Sigmoid colon (tissue), 7 donors: Measurements from ENCODE around the gene CHST1. TPM values are rescaled to one million over a fixed set of nuclear protein-coding genes. Genes with fewer than 3 reads are reported as not detected.

Experiments used
- DNase-seq: peaks from one replicate; pipeline ENCODE4 v3.0.0-alpha.2; 2019
- H3K27ac ChIP-seq, 4 donors: fragments of 200-600 bp; sonication (generic); one replicate each; pipeline ENCODE4 v1.5.1; 2016 to 2019; ENCODE audit warnings: mild to moderate bottlenecking in 1 of 4
- H3K27me3 ChIP-seq, 3 donors: fragments of 200-600 bp; sonication (generic); one replicate each; pipeline ENCODE4 v1.5.1; 2019; ENCODE audit warnings: mild to moderate bottlenecking in 1 of 3
- H3K36me3 ChIP-seq, 4 donors: fragments of 200-600 bp; sonication (generic); one replicate each; pipeline ENCODE4 v1.5.1; 2016 to 2019
- H3K4me1 ChIP-seq, 4 donors: fragments of 200-600 bp; sonication (generic); one replicate each; pipeline ENCODE4 v1.5.1; 2017 to 2019
- H3K4me3 ChIP-seq, 4 donors: fragments of 200-600 bp; sonication (generic); one replicate each; pipeline ENCODE4 v1.5.1; 2017 to 2019; ENCODE audit warnings: mild to moderate bottlenecking in 2 of 4, moderate library complexity in 1 of 4
- H3K9me3 ChIP-seq, 4 donors: fragments of 200-600 bp in 3 of 4; sonication (generic) in 3 of 4; one replicate each; pipeline versions ENCODE4 v1.5.1 to v1.6.1; 2013 to 2019
- EP300 ChIP-seq, 4 donors: sonication (generic); formaldehyde crosslinking; IDR thresholded peaks; one replicate each; pipeline ENCODE4 v1.6.1; 2017; ENCODE audit warnings: antibody characterized with exemption in 4 of 4
- POLR2A ChIP-seq, 2 donors: fragments of 450-650 bp; IDR thresholded peaks; one replicate each; pipeline ENCODE4 v1.6.1; 2016; ENCODE audit warnings: antibody characterized with exemption in 2 of 2, mild to moderate bottlenecking in 2 of 2, moderate library complexity in 2 of 2
- POLR2AphosphoS5 ChIP-seq, 4 donors: sonication (generic); formaldehyde crosslinking; IDR thresholded peaks; one replicate each; pipeline ENCODE4 v1.6.1; 2017; ENCODE audit warnings: antibody characterized with exemption in 4 of 4
- WGBS, 2 donors: extraction: QIAGEN DNeasy Blood & Tissue Kit; methylation state at CpG; one replicate each; pipeline ENCODE4 v1.1.7; 2013; 5-methylcytosine and 5-hydroxymethylcytosine counted together
- intact Hi-C: fragments of 100-400 bp; cut with DNase I; formaldehyde crosslinking; loops from one replicate; pipeline ENCODE4 v1.15.1; 2023
- polyA plus RNA-seq, 3 donors: library from polyadenylated mRNA; stranded (reverse); fragments of 200-250 nt; gene quantifications; one replicate each; pipeline ENCODE4 v1.2.3, GENCODE V29; 2013
- total RNA-seq, 4 donors: library from RNA; depleted of rRNA; stranded (reverse); fragments of >200 nt; gene quantifications; one replicate each; pipeline ENCODE4 v1.1.0, GENCODE V29; 2016
- TF ChIP-seq, protein P1 (sequence below), 4 experiments: fragments of 450-650 bp in 3 of 4; fragments of 200-600 bp in 1 of 4; IDR thresholded peaks; one replicate each; pipeline ENCODE4 v1.5.1; 2016 to 2019; ENCODE audit warnings: antibody characterized with exemption in 4 of 4, mild to moderate bottlenecking in 3 of 4, moderate library complexity in 2 of 4
- donor health status: healthy with polysubstance abuse.
- donor health status: Bipolar disorder and iron deficiency.
- donor health status: healthy.

The CHST1 gene
- total and polyA plus RNA-seq, 7 donors: 0.23 to 1.5 (median 1.2) TPM

DNA sequence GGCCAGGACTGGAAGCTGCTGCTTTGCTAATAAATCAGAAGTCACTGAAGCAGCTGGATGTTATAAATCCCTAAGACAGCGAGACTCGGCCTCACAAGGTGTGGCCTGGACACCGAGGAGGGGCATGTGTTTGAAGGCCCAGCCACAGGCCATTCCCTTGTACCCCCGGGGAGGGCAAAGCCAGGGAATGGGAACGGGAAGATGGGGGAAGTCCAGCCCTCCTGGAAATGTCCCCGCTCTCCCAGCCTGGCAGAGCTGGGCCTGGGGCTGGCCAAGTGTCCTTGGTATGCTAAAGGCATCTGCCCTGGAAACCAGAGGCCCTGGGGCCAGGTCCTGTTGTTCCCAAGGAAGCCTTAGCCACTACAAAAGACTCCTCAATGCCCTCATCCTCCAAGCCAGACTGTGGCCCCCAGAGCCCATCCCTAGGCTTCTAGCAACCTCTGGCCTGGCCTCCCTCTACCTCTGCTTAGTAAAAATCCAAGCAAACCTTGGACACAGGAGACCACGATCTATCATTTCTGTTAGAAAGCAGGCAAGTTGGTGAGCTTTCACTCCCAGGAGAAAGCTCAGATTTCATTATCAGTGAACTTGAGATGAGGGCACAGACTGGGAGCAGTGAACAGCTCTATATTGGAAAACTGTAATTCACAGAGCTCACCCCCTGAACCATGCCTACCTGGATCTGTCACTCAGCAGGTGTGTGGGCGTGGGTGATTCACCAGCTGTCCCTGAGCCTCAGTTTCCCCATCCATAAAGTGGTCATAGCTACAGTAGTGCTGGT lies 11.0 kb downstream of the CHST1 start:
- DNase-seq: peak; percentile 54
- TF ChIP-seq, protein P1, sequence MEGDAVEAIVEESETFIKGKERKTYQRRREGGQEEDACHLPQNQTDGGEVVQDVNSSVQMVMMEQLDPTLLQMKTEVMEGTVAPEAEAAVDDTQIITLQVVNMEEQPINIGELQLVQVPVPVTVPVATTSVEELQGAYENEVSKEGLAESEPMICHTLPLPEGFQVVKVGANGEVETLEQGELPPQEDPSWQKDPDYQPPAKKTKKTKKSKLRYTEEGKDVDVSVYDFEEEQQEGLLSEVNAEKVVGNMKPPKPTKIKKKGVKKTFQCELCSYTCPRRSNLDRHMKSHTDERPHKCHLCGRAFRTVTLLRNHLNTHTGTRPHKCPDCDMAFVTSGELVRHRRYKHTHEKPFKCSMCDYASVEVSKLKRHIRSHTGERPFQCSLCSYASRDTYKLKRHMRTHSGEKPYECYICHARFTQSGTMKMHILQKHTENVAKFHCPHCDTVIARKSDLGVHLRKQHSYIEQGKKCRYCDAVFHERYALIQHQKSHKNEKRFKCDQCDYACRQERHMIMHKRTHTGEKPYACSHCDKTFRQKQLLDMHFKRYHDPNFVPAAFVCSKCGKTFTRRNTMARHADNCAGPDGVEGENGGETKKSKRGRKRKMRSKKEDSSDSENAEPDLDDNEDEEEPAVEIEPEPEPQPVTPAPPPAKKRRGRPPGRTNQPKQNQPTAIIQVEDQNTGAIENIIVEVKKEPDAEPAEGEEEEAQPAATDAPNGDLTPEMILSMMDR (IDR thresholded peaks at IDR 0.05): no peak
- TF ChIP-seq POLR2A (IDR thresholded peaks at IDR 0.05) (no peak), EP300 (IDR thresholded peaks at IDR 0.05) (no peak)
- H3K27me3 ChIP-seq: peaks cover 10 to 42% (median 28%) of the 10 kb centered on the region in 3 donors
- H3K4me1 ChIP-seq: peaks cover 0 to 36% (median 6%) of the 10 kb centered on the region in 4 donors
- no peaks in the 10 kb centered on the region for H3K36me3 ChIP-seq
- 48 to 62% methylated on average over 8 of the region's 8 CpGs for WGBS, 2 donors
- intact Hi-C loops: loop anchor here (5.0 kb wide), 2 partner anchors 118 to 282 kb away; no protein-coding TSS in a partner anchor
- H3K27ac ChIP-seq: no peak overlapping the region
- no peaks in the 10 kb centered on the region for H3K9me3 ChIP-seq
- H3K4me3 ChIP-seq: no peak overlapping the region

DNA sequence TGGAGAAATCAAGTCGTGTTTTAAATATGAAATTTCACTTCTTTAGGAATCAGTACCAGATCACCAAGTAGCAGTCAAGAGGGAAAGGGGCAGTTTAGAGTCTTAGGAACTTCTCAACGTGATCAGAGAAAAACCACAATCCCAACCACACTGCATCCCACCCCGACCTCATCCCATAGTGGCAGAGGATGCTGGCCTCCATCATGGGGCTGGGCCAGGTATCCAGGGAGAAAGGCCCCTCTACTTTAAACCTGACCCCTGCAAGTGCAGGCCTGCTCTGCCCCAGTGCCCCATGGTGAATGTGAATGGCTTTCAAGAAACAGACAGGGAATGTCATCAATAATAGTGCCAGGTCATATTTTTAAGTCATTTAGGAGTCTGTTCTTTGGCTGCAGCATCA lies 12.1 kb downstream of the CHST1 start:
- no peak overlapping the region for H3K27ac ChIP-seq
- no peaks in the 10 kb centered on the region for H3K36me3 ChIP-seq
- TF ChIP-seq, protein P1 (IDR thresholded peaks at IDR 0.05): no peak
- TF ChIP-seq POLR2AphosphoS5 (IDR thresholded peaks at IDR 0.05) (no peak), EP300 (IDR thresholded peaks at IDR 0.05) (no peak), POLR2A (IDR thresholded peaks at IDR 0.05) (no peak)
- 37 to 51% methylated on average over 3 of the region's 3 CpGs for WGBS, 2 donors
- intact Hi-C loops: loop anchor here (5.0 kb wide), 1 partner anchor 119 kb away; no protein-coding TSS in a partner anchor
- H3K27me3 ChIP-seq: peaks cover 0 to 31% (median 16%) of the 10 kb centered on the region in 3 donors
- H3K4me3 ChIP-seq: no peak overlapping the region
- peaks cover 0 to 26% (median 6%) of the 10 kb centered on the region in 4 donors for H3K4me1 ChIP-seq
- no peaks in the 10 kb centered on the region for H3K9me3 ChIP-seq
- DNase-seq: no peak

DNA sequence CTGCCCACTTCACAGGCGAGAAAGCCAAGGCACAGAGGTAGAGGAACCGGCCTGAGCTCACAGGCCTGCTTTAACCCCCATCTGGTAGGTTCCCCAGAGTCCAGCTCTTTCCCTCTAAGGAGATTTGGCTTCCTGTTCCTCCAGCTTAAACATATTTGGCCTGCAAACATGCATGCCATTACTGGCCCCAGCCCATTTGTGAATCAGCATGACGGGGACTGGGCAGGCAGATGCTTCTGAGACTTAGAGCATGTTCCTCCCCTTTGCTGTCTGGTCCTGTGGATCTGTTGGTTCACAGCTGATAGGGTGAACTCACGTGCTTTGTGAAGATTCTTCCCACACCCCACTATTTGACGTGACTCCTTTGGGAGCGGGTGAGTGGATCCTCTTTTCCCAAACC lies 12.6 kb downstream of the CHST1 start:
- H3K4me3 ChIP-seq: no peak overlapping the region
- H3K36me3 ChIP-seq: no peaks in the 10 kb centered on the region
- H3K4me1 ChIP-seq: peaks cover 0 to 26% (median 6%) of the 10 kb centered on the region in 4 donors
- H3K27me3 ChIP-seq: peaks cover 0 to 31% (median 15%) of the 10 kb centered on the region in 3 donors
- 78 to 84% methylated on average over 6 of the region's 6 CpGs for WGBS, 2 donors
- TF ChIP-seq, protein P1 (IDR thresholded peaks at IDR 0.05): no peak
- TF ChIP-seq EP300 (IDR thresholded peaks at IDR 0.05) (no peak), POLR2A (IDR thresholded peaks at IDR 0.05) (no peak), POLR2AphosphoS5 (IDR thresholded peaks at IDR 0.05) (no peak)
- peak; percentile 62 for DNase-seq
- no peak overlapping the region for H3K27ac ChIP-seq
- intact Hi-C loops: loop anchor here (5.0 kb wide), 1 partner anchor 120 kb away; no protein-coding TSS in a partner anchor
- H3K9me3 ChIP-seq: no peaks in the 10 kb centered on the region

DNA sequence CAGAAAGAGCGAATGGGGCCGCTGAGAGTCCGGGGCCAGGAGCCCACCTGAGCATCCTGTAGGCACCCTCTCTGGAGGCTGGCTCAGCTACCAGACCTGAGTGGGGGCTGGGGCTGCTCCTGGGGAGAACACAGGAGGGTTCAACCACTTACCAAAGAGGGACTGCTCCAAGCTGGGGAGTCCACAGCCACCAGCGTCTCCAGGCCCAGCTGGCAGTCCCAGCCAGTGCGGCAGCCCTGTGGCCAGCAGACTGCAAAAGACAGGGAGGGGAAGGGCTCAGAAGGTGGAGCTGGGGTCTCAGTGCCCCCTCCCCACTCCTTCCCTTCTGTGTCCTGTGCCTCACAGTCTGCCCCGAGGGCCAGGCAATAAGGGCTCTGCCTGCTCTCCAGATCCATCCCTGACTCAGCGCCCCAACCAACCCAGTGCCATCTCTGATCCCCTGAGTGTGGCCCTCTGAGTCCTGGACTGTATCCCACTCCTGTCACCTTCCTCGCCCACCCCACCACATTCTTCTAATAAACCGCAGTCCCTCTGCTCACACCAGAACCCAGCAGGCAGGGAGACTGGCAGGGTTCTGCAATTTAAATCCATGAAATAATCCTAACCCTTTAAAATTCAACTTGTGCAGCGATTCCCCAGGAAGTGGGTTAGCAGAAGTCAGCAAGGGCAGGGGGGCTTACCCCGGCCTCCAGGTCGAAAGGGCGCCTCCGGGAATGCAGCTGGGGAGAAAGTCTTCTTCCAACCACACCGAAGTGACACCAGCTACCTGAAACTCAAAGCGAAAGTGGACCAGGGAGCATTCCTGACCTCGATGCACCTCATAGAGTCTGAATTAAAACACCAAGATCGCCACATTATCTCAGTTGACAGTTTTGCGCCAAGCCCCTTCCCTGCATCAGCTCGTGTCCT lies 13.3 kb downstream of the CHST1 start:
- DNase-seq: peak; percentile 54
- Histone ChIP-seq H3K4me3 (no peak overlapping the region), H3K9me3 (no peaks in the 10 kb centered on the region), H3K27me3 (peaks cover 0 to 26% (median 15%) of the 10 kb centered on the region in 3 donors), H3K27ac (no peak overlapping the region), H3K36me3 (no peaks in the 10 kb centered on the region), H3K4me1 (peaks cover 0 to 26% (median 6%) of the 10 kb centered on the region in 4 donors)
- TF ChIP-seq POLR2AphosphoS5 (IDR thresholded peaks at IDR 0.05) (no peak), EP300 (IDR thresholded peaks at IDR 0.05) (no peak), POLR2A (IDR thresholded peaks at IDR 0.05) (no peak)
- TF ChIP-seq, protein P1 (IDR thresholded peaks at IDR 0.05): no peak
- intact Hi-C loops: loop anchor here (5.0 kb wide), 1 partner anchor 120 kb away; no protein-coding TSS in a partner anchor
- WGBS, 2 donors: 66 to 79% methylated on average over 20 of the region's 20 CpGs
